OCI-LY7 (cell line): ENCODE results near the gene AP1M2. TPM values are rescaled to one million over a fixed set of nuclear protein-coding genes. Genes with fewer than 3 reads are reported as not detected.

Source experiments
- Bru-seq: library from RNA; stranded (reverse); fragments of 400-500 nt; gene quantifications from one replicate; lab custom pipeline; 2021; lab: Mats Ljungman, UMichigan
- BruChase-seq, 2 experiments: library from RNA; stranded (reverse); fragments of 400-500 nt; gene quantifications; one replicate each; lab custom pipeline; 2021; lab: Mats Ljungman, UMichigan
- BruUV-seq: library from RNA; stranded (reverse); fragments of 400-500 nt; replicated peaks from 2 replicates; lab custom pipeline; 2021; lab: Mats Ljungman, UMichigan
- CTCF ChIA-PET: fragments of 300-600 bp; sonication (Branson Sonifier 250); formaldehyde crosslinking; loops from one replicate; lab custom pipeline; 2022; ENCODE audit warnings: antibody characterized with exemption; ENCODE audit not compliant: unreplicated experiment; lab: Charles Lee
- POLR2A ChIA-PET: fragments of 300-600 bp; sonication (Branson Sonifier 250); formaldehyde crosslinking; loops from one replicate; lab custom pipeline; 2022; ENCODE audit warnings: antibody characterized with exemption; lab: Charles Lee
- DNase-seq: peaks from one replicate; pipeline ENCODE4 v3.0.0-alpha.2; 2015; ENCODE audit warnings: low spot score
- H2AFZ ChIP-seq: fragments of 200-600 bp; sonication (generic), shearing (Covaris generic); 2 replicates; pipeline ENCODE4 v1.6.1; 2014; ENCODE audit warnings: mild to moderate bottlenecking, antibody characterized with exemption, low read length, moderate library complexity
- H3K27ac ChIP-seq: fragments of 200-600 bp; sonication (generic); 2 replicates; pipeline ENCODE4 v1.5.1; 2014; ENCODE audit warnings: mixed run types, low read depth, mild to moderate bottlenecking, moderate library complexity, low read length, inconsistent platforms; ENCODE audit not compliant: poor library complexity, severe bottlenecking
- H3K36me3 ChIP-seq: fragments of 200-600 bp; sonication (generic); 2 replicates; pipeline ENCODE4 v1.6.1; 2014; ENCODE audit warnings: mild to moderate bottlenecking, antibody characterized with exemption, low read length, moderate library complexity, mixed read lengths; ENCODE audit not compliant: insufficient read depth
- H3K4me1 ChIP-seq: fragments of 200-600 bp; sonication (generic); 2 replicates; pipeline ENCODE4 v1.5.1; 2014; ENCODE audit warnings: mild to moderate bottlenecking, low read length; ENCODE audit not compliant: insufficient read depth, poor library complexity, severe bottlenecking
- H3K4me2 ChIP-seq: fragments of 200-600 bp; sonication (generic); 2 replicates; pipeline ENCODE4 v1.6.1; 2014; ENCODE audit warnings: mild to moderate bottlenecking, low read length
- H3K4me3 ChIP-seq: fragments of 200-600 bp; sonication (generic); 2 replicates; pipeline ENCODE4 v1.5.1; 2014; ENCODE audit warnings: mild to moderate bottlenecking, low read depth, low read length; ENCODE audit not compliant: poor library complexity, severe bottlenecking
- H3K79me2 ChIP-seq: fragments of 200-600 bp; sonication (generic); 2 replicates; pipeline ENCODE4 v1.6.1; 2016; ENCODE audit warnings: low read depth, mild to moderate bottlenecking, low read length, moderate library complexity, mixed read lengths; ENCODE audit not compliant: insufficient read depth
- H3K9me2 ChIP-seq: fragments of 200-600 bp; sonication (generic); 2 replicates; pipeline ENCODE4 v1.6.1; 2016; ENCODE audit warnings: mild to moderate bottlenecking, low read length, mixed read lengths; ENCODE audit not compliant: insufficient read depth
- H3K9me3 ChIP-seq: fragments of 200-600 bp; sonication (generic); 2 replicates; pipeline ENCODE4 v1.6.1; 2014; ENCODE audit warnings: mild to moderate bottlenecking, mixed run types, low read length, mixed read lengths
- H4K20me1 ChIP-seq: fragments of 200-600 bp; sonication (generic); 2 replicates; pipeline ENCODE4 v1.6.1; 2014; ENCODE audit warnings: mild to moderate bottlenecking, antibody characterized with exemption, low read length, moderate library complexity, mixed read lengths; ENCODE audit not compliant: insufficient read depth
- CTCF ChIP-seq: fragments of 200-600 bp; sonication (generic); conservative IDR thresholded peaks from 2 replicates; pipeline ENCODE4 v1.5.1; 2014; ENCODE audit warnings: mild to moderate bottlenecking, antibody characterized with exemption, low read length, moderate library complexity, mixed read lengths
- EZH2phosphoT487 ChIP-seq: fragments of 200-600 bp; sonication (generic); IDR thresholded peaks from 2 replicates; pipeline ENCODE4 v1.6.1; 2018; ENCODE audit warnings: low read depth, borderline replicate concordance, mild to moderate bottlenecking, mixed run types, antibody characterized with exemption, low read length, moderate library complexity, mixed read lengths
- intact Hi-C: fragments of 100-400 bp; cut with micrococcal nuclease; formaldehyde crosslinking; loops from one replicate; pipeline ENCODE4 v1.10.0; 2022; ENCODE audit not compliant: unreplicated experiment
- long read RNA-seq: library from polyadenylated mRNA; stranded (forward); transcript quantifications from one replicate; pipeline ENCODE4 v2.0.0, GENCODE V29; 2022
- total RNA-seq, 2 experiments: library from RNA; depleted of rRNA in 1 of 2; stranded (reverse); fragments of >200 nt in 1 of 2; shearing (Covaris generic) in 1 of 2; gene quantifications; 2 replicates each; pipeline ENCODE4 v1.2.3, GENCODE V29; 2014 to 2022

AP1M2 gene
- total RNA-seq (2014; rRNA removed; shearing (Covaris generic)) (0.44 TPM in 1 of 2 replicates, not detected in the other), total RNA-seq (2022) (not detected in 2 replicates), Bru-seq, nascent RNA (percentile 8 among the genes with signal in this experiment), BruChase-seq, experiment 1, labeled RNA remaining after a 6-hour chase (percentile 8 among the genes with signal in this experiment), BruChase-seq, experiment 2, labeled RNA remaining after a 2-hour chase (not detected)
- long read RNA-seq, partial matches to known transcripts: 0 of 2 reads
- long read RNA-seq, other reads (novel, unspliced or antisense): 2 of 2 reads

GRCh38 chr19:10587022-10587838 lies at the start of gene AP1M2:
TSS of gene AP1M2 (minus strand) at chr19:10587312. CDS start at chr19:10587231, 81 bp downstream.
- POLR2A ChIA-PET: no interaction called here
- H3K4me2 ChIP-seq: no peak within 1 kb of the TSS
- no peak within 1 kb of the TSS for H2AFZ ChIP-seq

GRCh38 chr19:10636304-10636972 lies 49.3 kb upstream of the AP1M2 start:
- Histone ChIP-seq H3K36me3 (peaks cover 92% of the 10 kb centered on the region), H3K79me2 (no peaks in the 10 kb centered on the region), H3K9me2 (no peaks in the 10 kb centered on the region), H3K27ac (no peak overlapping the region), H3K9me3 (no peaks in the 10 kb centered on the region), H3K4me2 (no peak overlapping the region), H3K4me1 (no peaks in the 10 kb centered on the region), H4K20me1 (no peaks in the 10 kb centered on the region), H2AFZ (no peak overlapping the region), H3K4me3 (no peak overlapping the region)
- CTCF ChIA-PET: no interaction called here
- intact Hi-C loops: no loop called here
- POLR2A ChIA-PET: interaction anchor here (0.6 kb wide), 1 partner anchor 42 kb away, joined by 3 read pairs; no protein-coding TSS in a partner anchor
- no TSS peak for BruUV-seq
- DNase-seq: no peak
- TF ChIP-seq EZH2phosphoT487 (no peak), CTCF (no peak)

More at GRCh38 chr19:10587022-10587838, at the start of gene AP1M2:
- DNase-seq: no peak
- TF ChIP-seq EZH2phosphoT487 (no peak), CTCF (no peak)
- no peaks in the 10 kb centered on the region for H3K36me3 ChIP-seq
- no peaks in the 10 kb centered on the region for H3K9me2 ChIP-seq
- H4K20me1 ChIP-seq: no peaks in the 10 kb centered on the region
- no peak within 1 kb of the TSS for H3K4me3 ChIP-seq
- no peak within 1 kb of the TSS for H3K27ac ChIP-seq
- intact Hi-C loops: no loop called here
- H3K9me3 ChIP-seq: no peaks in the 10 kb centered on the region
- CTCF ChIA-PET: no interaction called here
- peaks cover 28% of the 10 kb centered on the region for H3K4me1 ChIP-seq
- no peaks in the 10 kb centered on the region for H3K79me2 ChIP-seq
- no TSS peak for BruUV-seq
